H1 (cell line): Measurements from ENCODE around the gene TMEM151A. TPM values are rescaled to one million over a fixed set of nuclear protein-coding genes. Genes with fewer than 3 reads are reported as not detected.

Source experiments
- CTCF ChIA-PET: fragments of 300-600 bp; sonication (Branson Sonifier 250); formaldehyde crosslinking; loops from one replicate; lab custom pipeline; 2021; ENCODE audit not compliant: partially characterized antibody; lab: Charles Lee
- POLR2A ChIA-PET: fragments of 300-600 bp; sonication (Branson Sonifier 250); formaldehyde crosslinking; loops from one replicate; lab custom pipeline; 2021; ENCODE audit warnings: inconsistent platforms; ENCODE audit not compliant: partially characterized antibody; lab: Charles Lee
- DNase-seq, 2 experiments: peaks; one replicate each; pipeline versions ENCODE4 v3.0.0 to v3.0.0-alpha.2; 2010 to 2022; ENCODE audit warnings: low spot score in 2 of 2, low read depth in 1 of 2, mixed read lengths in 1 of 2
- FAIRE-seq: peaks from 2 replicates; lab custom pipeline; 2011; peaks lifted over from hg19 to GRCh38; lab: Jason Lieb, UNC
- H2AFZ ChIP-seq: 2 replicates; pipeline ENCODE4 v1.8.1; 2012; ENCODE audit warnings: low read length, inconsistent platforms
- H2AK5ac ChIP-seq: 2 replicates; pipeline ENCODE4 v1.6.1; 2013; ENCODE audit warnings: low read depth, low read length
- H2BK120ac ChIP-seq: replicated peaks from 2 replicates; pipeline ENCODE3; 2013; ENCODE audit warnings: low read depth, low read length, inconsistent platforms
- H2BK12ac ChIP-seq: 2 replicates; pipeline ENCODE4 v1.6.1; 2013; ENCODE audit warnings: low read depth, low read length
- H2BK15ac ChIP-seq: 2 replicates; pipeline ENCODE4 v1.6.1; 2013; ENCODE audit warnings: low read length
- H2BK20ac ChIP-seq: 2 replicates; pipeline ENCODE4 v1.6.1; 2013; ENCODE audit warnings: low read length
- H2BK5ac ChIP-seq: 2 replicates; pipeline ENCODE4 v1.6.1; 2013; ENCODE audit warnings: low read depth, low read length
- H3K14ac ChIP-seq: 2 replicates; pipeline ENCODE4 v1.6.1; 2013; ENCODE audit warnings: inconsistent platforms; ENCODE audit not compliant: insufficient read length
- H3K18ac ChIP-seq: 2 replicates; pipeline ENCODE4 v1.6.1; 2013; ENCODE audit warnings: low read length; ENCODE audit errors: extremely low read depth
- H3K23ac ChIP-seq: 2 replicates; pipeline ENCODE4 v1.6.1; 2013; ENCODE audit warnings: inconsistent platforms; ENCODE audit not compliant: insufficient read length
- H3K23me2 ChIP-seq: 2 replicates; pipeline ENCODE4 v1.6.1; 2013; ENCODE audit warnings: low read depth, low read length
- H3K27ac ChIP-seq: 2 replicates; pipeline ENCODE4 v1.6.1; 2011; ENCODE audit warnings: low read depth, low read length, inconsistent platforms
- H3K27me3 ChIP-seq, 4 experiments: replicated peaks in 1 of 4; 1 replicate in 1 of 4; 2 replicates in 3 of 4; pipeline versions ENCODE4 v1.6.1 to v1.8.1; 2011 to 2013; ENCODE audit warnings: low read length in 3 of 4, mild to moderate bottlenecking in 3 of 4, inconsistent platforms in 2 of 4, mixed read lengths in 2 of 4, moderate library complexity in 1 of 4; ENCODE audit not compliant: control insufficient read depth in 3 of 4, insufficient read depth in 3 of 4; ENCODE audit errors: extremely low read depth in 1 of 4
- H3K36me3 ChIP-seq, 4 experiments: 2 replicates each; pipeline versions ENCODE4 v1.6.1 to v1.8.1; 2011 to 2013; ENCODE audit warnings: mild to moderate bottlenecking in 4 of 4, low read length in 3 of 4, moderate library complexity in 2 of 4, control low read depth in 1 of 4, inconsistent platforms in 1 of 4; ENCODE audit not compliant: insufficient read depth in 4 of 4, control insufficient read depth in 2 of 4
- H3K4ac ChIP-seq: replicated peaks from 2 replicates; pipeline ENCODE3; 2013; ENCODE audit warnings: low read length, low read depth, mixed read lengths, inconsistent platforms; ENCODE audit not compliant: insufficient read length
- H3K4me1 ChIP-seq, 4 experiments: replicated peaks in 1 of 4; 1 replicate in 1 of 4; 2 replicates in 3 of 4; pipeline versions ENCODE4 v1.6.1 to v1.8.1; 2011 to 2013; ENCODE audit warnings: low read length in 3 of 4, inconsistent platforms in 2 of 4, mixed read lengths in 1 of 4; ENCODE audit not compliant: insufficient read depth in 4 of 4, control insufficient read depth in 3 of 4
- H3K4me2 ChIP-seq, 2 experiments: 2 replicates each; pipeline versions ENCODE4 v1.6.1 to v1.8.1; 2011 to 2013; ENCODE audit warnings: low read depth in 2 of 2, low read length in 2 of 2, control low read depth in 1 of 2, inconsistent platforms in 1 of 2, mild to moderate bottlenecking in 1 of 2; ENCODE audit not compliant: insufficient read depth in 1 of 2
- H3K4me3 ChIP-seq, 4 experiments: fragments of 200-600, 300-600 bp in 1 of 4; sonication (generic), shearing (Covaris generic), sonication (Bioruptor Twin) in 1 of 4; 2 replicates each; pipeline versions ENCODE4 v1.5.1 to v1.8.1; 2011 to 2016; ENCODE audit warnings: low read length in 4 of 4, low read depth in 3 of 4, control low read depth in 2 of 4, inconsistent platforms in 2 of 4, mild to moderate bottlenecking in 2 of 4, mixed read lengths in 1 of 4, moderate library complexity in 1 of 4; ENCODE audit not compliant: insufficient read depth in 2 of 4; ENCODE audit errors: extremely low read depth in 1 of 4
- H3K56ac ChIP-seq: replicated peaks from 2 replicates; pipeline ENCODE3; 2013; ENCODE audit warnings: low read depth, mild to moderate bottlenecking, mixed read lengths, low read length, inconsistent platforms; ENCODE audit not compliant: insufficient read length
- H3K79me1 ChIP-seq: 2 replicates; pipeline ENCODE4 v1.6.1; 2013; ENCODE audit warnings: low read depth, low read length, control low read depth
- H3K79me2 ChIP-seq, 2 experiments: 2 replicates each; pipeline versions ENCODE4 v1.6.1 to v1.8.1; 2012 to 2013; ENCODE audit warnings: low read length in 2 of 2, mild to moderate bottlenecking in 2 of 2, inconsistent platforms in 1 of 2; ENCODE audit not compliant: insufficient read depth in 2 of 2, control insufficient read depth in 1 of 2
- H3K9ac ChIP-seq, 4 experiments: replicated peaks in 1 of 4; 1 replicate in 1 of 4; 2 replicates in 3 of 4; pipeline versions ENCODE4 v1.6.1 to v1.8.1; 2011 to 2013; ENCODE audit warnings: low read depth in 3 of 4, low read length in 3 of 4, control low read depth in 2 of 4, mild to moderate bottlenecking in 2 of 4, moderate library complexity in 2 of 4, inconsistent platforms in 1 of 4; ENCODE audit errors: extremely low read depth in 1 of 4
- H3K9me3 ChIP-seq, 2 experiments: 2 replicates each; pipeline versions ENCODE4 v1.6.1 to v1.8.1; 2012 to 2013; ENCODE audit warnings: mild to moderate bottlenecking in 2 of 2, moderate library complexity in 2 of 2, control low read depth in 1 of 2, inconsistent platforms in 1 of 2, low read depth in 1 of 2, low read length in 1 of 2, mixed read lengths in 1 of 2; ENCODE audit not compliant: insufficient read depth in 2 of 2
- H4K20me1 ChIP-seq, 2 experiments: replicated peaks in 1 of 2; 2 replicates each; pipeline versions ENCODE3 to v1.8.1; 2011 to 2013; ENCODE audit warnings: inconsistent platforms in 2 of 2, low read length in 2 of 2, mild to moderate bottlenecking in 1 of 2; ENCODE audit not compliant: insufficient read depth in 2 of 2, control insufficient read depth in 1 of 2
- H4K5ac ChIP-seq: 2 replicates; pipeline ENCODE4 v1.6.1; 2013; ENCODE audit warnings: low read length, low read depth, mixed read lengths, inconsistent platforms; ENCODE audit not compliant: insufficient read length
- H4K8ac ChIP-seq: 2 replicates; pipeline ENCODE4 v1.8.0; 2013; ENCODE audit warnings: mild to moderate bottlenecking, moderate library complexity, low read length, inconsistent platforms; ENCODE audit not compliant: insufficient read depth; ENCODE audit errors: extremely low read depth
- H4K91ac ChIP-seq: replicated peaks from 2 replicates; pipeline ENCODE3; 2013; ENCODE audit warnings: low read length, mixed read lengths, inconsistent platforms; ENCODE audit not compliant: insufficient read length
- CBX5 ChIP-seq: fragments of 300-800, 300-1000 bp; sonication (generic); IDR thresholded peaks from 2 replicates; pipeline ENCODE4 v1.7.1; 2016; ENCODE audit warnings: antibody characterized with exemption, low read length, low read depth
- GABPA ChIP-seq: IDR thresholded peaks from 2 replicates; pipeline ENCODE4 v1.6.1; 2011; ENCODE audit warnings: mild to moderate bottlenecking, low read length, moderate library complexity, borderline replicate concordance; ENCODE audit not compliant: insufficient read depth
- WGBS, 2 experiments: shearing (Covaris generic) in 1 of 2; methylation state at CpG; one replicate each; pipeline versions ENCODE4 v1.1.6 to v1.1.7; 2013 to 2015; ENCODE audit warnings: low lambda C conversion rate in 2 of 2, mixed read lengths in 2 of 2, inconsistent platforms in 1 of 2, low coverage in 1 of 2, missing lambda C conversion rate in 1 of 2; ENCODE audit not compliant: insufficient replicate concordance in 2 of 2, insufficient coverage in 1 of 2, insufficient read length in 1 of 2; ENCODE audit errors: extremely low coverage in 1 of 2, missing lambda C conversion rate in 1 of 2; 5-methylcytosine and 5-hydroxymethylcytosine counted together
- polyA plus RNA-seq, 7 experiments: library from polyadenylated mRNA; depleted of rRNA in 3 of 7; stranded (reverse) in 5 of 7; unstranded in 2 of 7; fragments of >200 nt in 5 of 7; fragments of 200-250 nt in 2 of 7; gene quantifications; 1 replicate in 5 of 7; 2 replicates in 1 of 7; 4 replicates in 1 of 7; pipeline versions ENCODE4 v1.2.1 to v1.2.3, GENCODE V29; 2011 to 2013; ENCODE audit warnings: missing spikeins in 2 of 7, mixed read lengths in 2 of 7
- total RNA-seq: library from RNA; stranded (reverse); fragmentation: NEBNext Ultra II Directional; extraction: Animal tissue kit (Norgen Biotek cat#: 25700); gene quantifications from 2 replicates; pipeline ENCODE4 v1.2.1, GENCODE V29; 2021

Gene TMEM151A
- total and polyA plus RNA-seq, 2 of the 8 experiments (the other 6 are each of a cell fraction or from before 2014, with no cell fraction given): 3.2 TPM

GRCh38 chr11:66293352-66293751, 1.7 kb downstream of the TMEM151A start:
- H2AK5ac ChIP-seq: no peak overlapping the region
- no peak overlapping the region for H2BK120ac ChIP-seq
- no peak overlapping the region for H4K91ac ChIP-seq
- H3K18ac ChIP-seq: no peak overlapping the region
- H3K9me3 ChIP-seq: no peaks in the 10 kb centered on the region
- peaks cover 2 to 30% (median 18%) of the 10 kb centered on the region in 4 experiments for H3K27me3 ChIP-seq
- ChIA-PET POLR2A (interaction anchor here (1.5 kb wide), 1 partner anchor 16 kb away, joined by 3 read pairs; no protein-coding TSS in a partner anchor), CTCF (no interaction called here)
- H3K79me2 ChIP-seq: peaks cover 0 to 2% of the 10 kb centered on the region in 2 experiments; a peak in 1 of 4 replicates
- no peak overlapping the region for H2BK15ac ChIP-seq
- no peak overlapping the region for H3K23ac ChIP-seq
- 86% methylated on average over 4 of the region's 4 CpGs; no CpG with 5 or more reads in 1 of the 2 experiments for WGBS, 2 experiments
- no peak overlapping the region for H3K4me2 ChIP-seq
- H3K14ac ChIP-seq: no peak overlapping the region
- H3K79me1 ChIP-seq: 0 out of 2 replicates have a peak, but pooled peaks cover 2% of the 10 kb centered on the region
- no peak for FAIRE-seq
- no peak overlapping the region for H3K4me3 ChIP-seq
- no peak overlapping the region for H4K5ac ChIP-seq
- peaks cover 4 to 5% of the 10 kb centered on the region in 2 experiments for H4K20me1 ChIP-seq
- no peak for DNase-seq
- no peak overlapping the region for H2BK20ac ChIP-seq
- H2BK5ac ChIP-seq: no peak overlapping the region
- H3K4me1 ChIP-seq: peaks cover 2 to 28% (median 8%) of the 10 kb centered on the region in 4 experiments; a peak in 6 of 7 replicates
- H2AFZ ChIP-seq: no peak overlapping the region
- no peak overlapping the region for H4K8ac ChIP-seq
- H3K9ac ChIP-seq: no peak overlapping the region
- H3K27ac ChIP-seq: no peak overlapping the region
- no peaks in the 10 kb centered on the region for H3K36me3 ChIP-seq
- H3K4ac ChIP-seq: no peak overlapping the region
- H3K56ac ChIP-seq: no peak overlapping the region
- H2BK12ac ChIP-seq: no peak overlapping the region
- H3K23me2 ChIP-seq: peaks cover 10% of the 10 kb centered on the region; the same call in 1 of the 2 replicates
- TF ChIP-seq CBX5 (no peak), GABPA (no peak)
